ENCODE measurements around the gene ZNF621.

ZNF621 gene

GRCh38 chr3:40588406-40588805 is 63.6 kb downstream of the ZNF621 start:
- 0 out of 2 replicates have a peak, but pooled peaks have one; percentile 13 for TF ChIP-seq CTCF (conservative IDR thresholded peaks at IDR 0.05; ENCODE audit: low read length)
- TF ChIP-seq EZH2phosphoT487 (IDR thresholded peaks at IDR 0.05; ENCODE audit: borderline replicate concordance): no peak
- Histone ChIP-seq H3K9me3 (ENCODE audit: insufficient read depth, low read depth, low read length) (no peaks in the 10 kb centered on the region), H3K9ac (ENCODE audit: low read depth, low read length, poor library complexity, severe bottlenecking) (no peak overlapping the region), H3K27me3 (ENCODE audit: insufficient read depth, low read length, poor library complexity, severe bottlenecking) (peaks cover 40% of the 10 kb centered on the region), H3K4me1 (ENCODE audit: insufficient read depth, low read length, poor library complexity, severe bottlenecking) (peaks cover 15% of the 10 kb centered on the region), H3K36me3 (ENCODE audit: insufficient read depth, low read length) (no peaks in the 10 kb centered on the region), H3K4me2 (ENCODE audit: low read depth, low read length, poor library complexity, severe bottlenecking) (no peak overlapping the region), H3K4me3 (ENCODE audit: low read length, poor library complexity, severe bottlenecking) (no peak overlapping the region), H3F3A (ENCODE audit: low read depth) (no peaks in the 10 kb centered on the region), H4K20me1 (ENCODE audit: insufficient read depth, low read length, poor library complexity, severe bottlenecking) (no peaks in the 10 kb centered on the region), H3K9me2 (replicated peaks; ENCODE audit: low read depth, low read length) (no peaks in the 10 kb centered on the region), H2AFZ (ENCODE audit: low read length) (no peak overlapping the region), H3K79me2 (ENCODE audit: insufficient read depth, low read length) (no peaks in the 10 kb centered on the region)
